MM.1S (cell line): Measurements from ENCODE around the gene DNLZ.

ENCODE experiments used
- EZH2 ChIP-seq: fragments of 300-600 bp; sonication (generic); optimal IDR thresholded peaks from 2 replicates; pipeline ENCODE3; 2017; ENCODE audit warnings: low read depth, mild to moderate bottlenecking, antibody characterized with exemption, low read length, mixed read lengths
- EZH2phosphoT487 ChIP-seq: fragments of 300-600 bp; sonication (generic); IDR thresholded peaks from 2 replicates; pipeline ENCODE4 v1.6.1; 2018; ENCODE audit warnings: antibody characterized with exemption, low read length
- TF ChIP-seq, protein P1 (sequence below): fragments of 300-600 bp; sonication (generic); IDR thresholded peaks from 2 replicates; pipeline ENCODE4 v1.5.1; 2016; ENCODE audit warnings: antibody characterized with exemption, low read length, mixed read lengths

DNA sequence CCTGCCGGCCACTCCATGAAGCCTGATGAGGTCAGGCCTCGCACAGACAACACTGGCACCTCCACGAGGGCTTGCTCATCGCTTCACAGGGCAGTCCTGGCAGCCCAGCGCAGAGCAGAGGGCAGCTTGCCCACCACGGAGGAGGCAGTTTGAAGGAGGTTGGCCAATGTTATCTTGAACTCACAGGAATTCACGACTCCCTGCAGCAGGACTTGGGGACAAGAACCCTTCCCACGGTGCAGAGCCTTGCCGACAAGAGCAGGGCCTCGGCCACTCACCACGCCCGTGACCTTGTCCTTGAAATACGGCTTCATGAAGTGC lies 31.4 kb upstream of the DNLZ start:
- TF ChIP-seq EZH2, result no peak
- TF ChIP-seq, protein P1, sequence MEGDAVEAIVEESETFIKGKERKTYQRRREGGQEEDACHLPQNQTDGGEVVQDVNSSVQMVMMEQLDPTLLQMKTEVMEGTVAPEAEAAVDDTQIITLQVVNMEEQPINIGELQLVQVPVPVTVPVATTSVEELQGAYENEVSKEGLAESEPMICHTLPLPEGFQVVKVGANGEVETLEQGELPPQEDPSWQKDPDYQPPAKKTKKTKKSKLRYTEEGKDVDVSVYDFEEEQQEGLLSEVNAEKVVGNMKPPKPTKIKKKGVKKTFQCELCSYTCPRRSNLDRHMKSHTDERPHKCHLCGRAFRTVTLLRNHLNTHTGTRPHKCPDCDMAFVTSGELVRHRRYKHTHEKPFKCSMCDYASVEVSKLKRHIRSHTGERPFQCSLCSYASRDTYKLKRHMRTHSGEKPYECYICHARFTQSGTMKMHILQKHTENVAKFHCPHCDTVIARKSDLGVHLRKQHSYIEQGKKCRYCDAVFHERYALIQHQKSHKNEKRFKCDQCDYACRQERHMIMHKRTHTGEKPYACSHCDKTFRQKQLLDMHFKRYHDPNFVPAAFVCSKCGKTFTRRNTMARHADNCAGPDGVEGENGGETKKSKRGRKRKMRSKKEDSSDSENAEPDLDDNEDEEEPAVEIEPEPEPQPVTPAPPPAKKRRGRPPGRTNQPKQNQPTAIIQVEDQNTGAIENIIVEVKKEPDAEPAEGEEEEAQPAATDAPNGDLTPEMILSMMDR, result no peak
- TF ChIP-seq EZH2phosphoT487, result no peak
